OCI-LY1 (cell line): ENCODE results near the gene GPR158.

Experiments
- CTCF ChIP-seq: fragments of 200-600 bp; sonication (generic), shearing (Covaris generic); IDR thresholded peaks from 2 replicates; pipeline ENCODE4 v1.5.1; 2017; ENCODE audit warnings: mild to moderate bottlenecking, antibody characterized with exemption, low read length, moderate library complexity, mixed read lengths
- EZH2 ChIP-seq: fragments of 200-600 bp; sonication (generic), shearing (Covaris generic); IDR thresholded peaks from 2 replicates; pipeline ENCODE4 v1.8.0; 2017; ENCODE audit warnings: borderline replicate concordance, mixed run types, mild to moderate bottlenecking, antibody characterized with exemption, low read length, moderate library complexity, mixed read lengths

DNA sequence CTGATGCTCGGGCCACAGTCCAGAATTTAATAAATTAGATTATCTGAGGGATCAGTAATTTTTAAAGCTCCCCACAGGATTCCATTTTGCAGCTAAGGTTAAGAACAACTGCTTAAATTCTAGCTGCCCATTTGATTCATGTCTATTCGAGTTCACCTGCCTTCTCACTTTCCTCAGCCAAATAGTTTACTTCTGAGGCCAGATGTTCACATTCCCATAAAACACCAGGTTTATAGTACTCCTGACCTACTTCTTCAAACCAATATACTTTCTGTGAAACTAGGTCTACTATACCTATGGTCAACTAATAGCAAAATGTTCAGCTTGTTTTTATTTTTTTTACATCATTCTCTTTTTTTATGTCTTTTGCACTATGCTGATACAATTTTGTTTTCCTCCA, 86.3 kb downstream of the GPR158 start:
- TF ChIP-seq CTCF (no peak), EZH2 (no peak)
